Upper lobe of left lung (tissue), 4 donors: ENCODE results near the gene CGREF1.

Experiments
- CTCF ChIP-seq, 6 experiments: fragments of 450-650 bp in 4 of 6; fragments of 200-600 bp in 2 of 6; sonication (generic) in 2 of 6; IDR thresholded peaks; one replicate each; pipeline ENCODE4 v1.5.1; 2016 to 2019; ENCODE audit warnings: antibody characterized with exemption in 6 of 6
- POLR2A ChIP-seq, 4 donors: fragments of 450-650 bp; IDR thresholded peaks; one replicate each; pipeline ENCODE4 v1.5.1; 2016 to 2017; ENCODE audit warnings: antibody characterized with exemption in 4 of 4, mild to moderate bottlenecking in 2 of 4

GRCh38 chr2:27099334-27099955, 19.5 kb downstream of the CGREF1 start:
- TF ChIP-seq POLR2A (IDR thresholded peaks at IDR 0.05) (no peak), CTCF (IDR thresholded peaks at IDR 0.05) (no peak)
